CD14-positive monocyte (primary cell): Measurements from ENCODE around the gene INO80B. TPM values are rescaled to one million over a fixed set of nuclear protein-coding genes. Genes with fewer than 3 reads are reported as not detected.
"Not testable (repeated sequence)": the region's sequence is repeated elsewhere in the genome, so short reads cannot be mapped to it uniquely, and the experiment has no call there.

ENCODE experiments used
- DNase-seq, 3 donors: peaks; one replicate each; pipeline ENCODE4 v3.0.0-alpha.2; 2011 to 2022
- H2AFZ ChIP-seq: 2 replicates; pipeline ENCODE4 v1.6.0; 2012; ENCODE audit warnings: mild to moderate bottlenecking, low read depth, low read length, inconsistent platforms; ENCODE audit not compliant: insufficient read depth, poor library complexity, severe bottlenecking
- H3K27ac ChIP-seq, 2 donors: 1 replicate in 1 of 2; 2 replicates in 1 of 2; pipeline ENCODE4 v1.5.1; 2012 to 2013; ENCODE audit warnings: low read length in 2 of 2, control low read depth in 1 of 2, inconsistent platforms in 1 of 2, low read depth in 1 of 2, mild to moderate bottlenecking in 1 of 2
- H3K27me3 ChIP-seq, 2 donors: one replicate each; pipeline versions ENCODE4 v1.6.0 to v1.6.1; 2011 to 2013; ENCODE audit warnings: low read length in 2 of 2; ENCODE audit not compliant: control insufficient read depth in 2 of 2, insufficient read depth in 2 of 2
- H3K36me3 ChIP-seq, 2 donors: replicated peaks in 1 of 2; 1 replicate in 1 of 2; 2 replicates in 1 of 2; pipeline versions ENCODE4 v1.5.1 to v1.6.1; 2012 to 2013; ENCODE audit warnings: low read length in 2 of 2, control low read depth in 1 of 2, inconsistent platforms in 1 of 2, mild to moderate bottlenecking in 1 of 2; ENCODE audit not compliant: insufficient read depth in 2 of 2, control insufficient read depth in 1 of 2
- H3K4me1 ChIP-seq, 2 donors: 1 replicate in 1 of 2; 2 replicates in 1 of 2; pipeline versions ENCODE4 v1.5.1 to v1.6.1; 2012 to 2013; ENCODE audit warnings: low read length in 2 of 2, control low read depth in 1 of 2, inconsistent platforms in 1 of 2, mild to moderate bottlenecking in 1 of 2, moderate library complexity in 1 of 2; ENCODE audit not compliant: insufficient read depth in 2 of 2, control insufficient read depth in 1 of 2
- H3K4me2 ChIP-seq: replicated peaks from 2 replicates; pipeline ENCODE3; 2012; ENCODE audit warnings: low read length, moderate library complexity, mild to moderate bottlenecking; ENCODE audit not compliant: poor library complexity, severe bottlenecking; ENCODE audit errors: extremely low read depth
- H3K4me3 ChIP-seq, 3 experiments: fragments of 200-600 bp in 1 of 3; sonication (generic) in 1 of 3; replicated peaks in 1 of 3; 1 replicate in 2 of 3; 2 replicates in 1 of 3; pipeline ENCODE4 v1.5.1; 2011 to 2013; ENCODE audit warnings: low read length in 3 of 3, mild to moderate bottlenecking in 3 of 3, control low read depth in 2 of 3, low read depth in 2 of 3, inconsistent platforms in 1 of 3, moderate library complexity in 1 of 3
- H3K79me2 ChIP-seq: 2 replicates; pipeline ENCODE4 v1.6.0; 2012; ENCODE audit warnings: mild to moderate bottlenecking, control low read depth, inconsistent platforms, low read length, moderate library complexity; ENCODE audit not compliant: insufficient read depth
- H3K9ac ChIP-seq: 2 replicates; pipeline ENCODE4 v1.6.0; 2017; ENCODE audit warnings: low read length, mild to moderate bottlenecking; ENCODE audit not compliant: insufficient read depth, poor library complexity, severe bottlenecking
- H3K9me3 ChIP-seq, 2 donors: replicated peaks in 1 of 2; 1 replicate in 1 of 2; 2 replicates in 1 of 2; pipeline versions ENCODE4 v1.5.1 to v1.6.1; 2012 to 2013; ENCODE audit warnings: low read length in 2 of 2, control low read depth in 1 of 2; ENCODE audit not compliant: control insufficient read depth in 1 of 2, insufficient read depth in 1 of 2
- H4K20me1 ChIP-seq: 2 replicates; pipeline ENCODE4 v1.6.0; 2012; ENCODE audit warnings: mild to moderate bottlenecking, low read length, control low read depth, moderate library complexity; ENCODE audit not compliant: insufficient read depth
- H3K27ac Mint-ChIP-seq, 7 donors: one replicate each; pipeline ENCODE4 v1.8.0; 2020; ENCODE audit warnings: mild to moderate bottlenecking in 7 of 7, mixed read lengths in 7 of 7, moderate library complexity in 6 of 7, inconsistent platforms in 2 of 7
- H3K27me3 Mint-ChIP-seq, 3 donors: one replicate each; pipeline ENCODE4 v1.8.0; 2021 to 2022; ENCODE audit warnings: low read depth in 3 of 3, mild to moderate bottlenecking in 3 of 3, mixed read lengths in 3 of 3, moderate library complexity in 3 of 3, inconsistent platforms in 1 of 3
- H3K36me3 Mint-ChIP-seq, 2 donors: one replicate each; pipeline ENCODE4 v1.8.0; 2020; ENCODE audit warnings: mixed read lengths in 2 of 2, inconsistent platforms in 1 of 2, mild to moderate bottlenecking in 1 of 2
- H3K4me1 Mint-ChIP-seq: one replicate; pipeline ENCODE4 v1.8.0; 2020; ENCODE audit warnings: mild to moderate bottlenecking, mixed read lengths
- H3K4me3 Mint-ChIP-seq, 2 donors: one replicate each; pipeline ENCODE4 v1.8.0; 2020; ENCODE audit warnings: mild to moderate bottlenecking in 2 of 2, mixed read lengths in 2 of 2, moderate library complexity in 1 of 2
- H3K9me3 Mint-ChIP-seq, 7 donors: one replicate each; pipeline ENCODE4 v1.8.0; 2020 to 2022; ENCODE audit warnings: mixed read lengths in 7 of 7, mild to moderate bottlenecking in 6 of 7, moderate library complexity in 6 of 7, inconsistent platforms in 2 of 7
- CTCF ChIP-seq: fragments of 200-600 bp; IDR thresholded peaks from one replicate; pipeline ENCODE4 v1.8.0; 2022; ENCODE audit warnings: antibody characterized with exemption, mild to moderate bottlenecking
- WGBS: methylation state at CpG from one replicate; pipeline ENCODE4 v1.1.5; 2013; ENCODE audit warnings: missing lambda C conversion rate; ENCODE audit not compliant: insufficient coverage; 5-methylcytosine and 5-hydroxymethylcytosine counted together
- intact Hi-C, 2 donors: fragments of 100-400 bp; cut with micrococcal nuclease; formaldehyde crosslinking; loops; one replicate each; pipeline versions ENCODE4 v1.15.0 to v1.15.1; 2023
- polyA plus RNA-seq, 3 donors: library from polyadenylated mRNA; depleted of rRNA in 1 of 3; unstranded in 2 of 3; stranded (reverse) in 1 of 3; fragments of 300-500 nt in 2 of 3; fragments of >200 nt in 1 of 3; fragmentation: Illumina TruSeq in 2 of 3; gene quantifications; 1 replicate in 2 of 3; 2 replicates in 1 of 3; pipeline ENCODE4 v1.2.3, GENCODE V29; 2012 to 2021

Gene INO80B
- polyA plus RNA-seq, 3 donors = 4.8 to 48.7 (median 4.8) TPM

- Histone ChIP-seq H4K20me1 (no peaks in the 10 kb centered on the region), H3K27me3 (peaks cover 28 to 59% of the 10 kb centered on the region in 2 donors), H3K36me3 (no peaks in the 10 kb centered on the region), H3K4me2 (peak overlapping the region; percentile 75), H3K79me2 (no peaks in the 10 kb centered on the region), H2AFZ (peak overlapping the region; percentile 79), H3K4me3 (peak overlapping the region in 1 of 3 experiments; percentile 69), H3K4me1 (peaks cover 32 to 33% of the 10 kb centered on the region in 2 donors), H3K27ac (no peak overlapping the region), H3K9ac (no peak overlapping the region), H3K9me3 (peaks cover 0 to 19% of the 10 kb centered on the region in 2 donors)
- peaks cover 4 to 5% of the 10 kb centered on the region in 2 donors for H3K36me3 Mint-ChIP-seq
- no peak for DNase-seq
- peaks cover 36% of the 10 kb centered on the region for H3K4me1 Mint-ChIP-seq
- 49% methylated on average over 33 of the region's 33 CpGs for WGBS
- peaks cover 0 to 9% (median 6%) of the 10 kb centered on the region in 7 donors for H3K9me3 Mint-ChIP-seq
- H3K27ac Mint-ChIP-seq = no peak overlapping the region
- H3K4me3 Mint-ChIP-seq = peak overlapping the region; percentile 69 to 92
- no peak for TF ChIP-seq CTCF
- peaks cover 39 to 65% (median 51%) of the 10 kb centered on the region in 3 donors for H3K27me3 Mint-ChIP-seq
- intact Hi-C loops = no loop called here
These were observed 13.7 kb upstream of the INO80B start for GRCh38 chr2:74441170-74441689.

- H2AFZ ChIP-seq = peak within 1 kb of the TSS; percentile 79
- no peak for TF ChIP-seq CTCF
- peaks cover 28 to 59% of the 10 kb centered on the region in 2 donors for H3K27me3 ChIP-seq
- intact Hi-C loops = no loop called here
- Mint-ChIP-seq H3K9me3 (peaks cover 0 to 9% (median 6%) of the 10 kb centered on the region in 7 donors), H3K27ac (no peak within 1 kb of the TSS), H3K27me3 (peaks cover 42 to 69% (median 52%) of the 10 kb centered on the region in 3 donors), H3K4me3 (peak within 1 kb of the TSS; percentile 69 to 92), H3K4me1 (peaks cover 34% of the 10 kb centered on the region), H3K36me3 (peaks cover 4 to 5% of the 10 kb centered on the region in 2 donors)
- H3K4me1 ChIP-seq = peaks cover 30 to 33% of the 10 kb centered on the region in 2 donors
- peak within 1 kb of the TSS in 1 of 3 experiments; percentile 69 for H3K4me3 ChIP-seq
- H3K79me2 ChIP-seq = no peaks in the 10 kb centered on the region
- H3K36me3 ChIP-seq = no peaks in the 10 kb centered on the region
- DNase-seq = no peak
- 9% methylated on average over 66 of the region's 75 CpGs for WGBS
- peak within 1 kb of the TSS; percentile 75 for H3K4me2 ChIP-seq
- no peak within 1 kb of the TSS for H3K27ac ChIP-seq
- peaks cover 0 to 19% of the 10 kb centered on the region in 2 donors for H3K9me3 ChIP-seq
- peak within 1 kb of the TSS; percentile 29 for H3K9ac ChIP-seq
- no peaks in the 10 kb centered on the region for H4K20me1 ChIP-seq
These were observed 13.0 kb upstream of the INO80B start, which contains the start of gene RTKN for GRCh38 chr2:74441690-74442482. Gene RTKN (minus strand): TSS chr2:74441937. CDS start chr2:74441816, 121 bp downstream.

DNA sequence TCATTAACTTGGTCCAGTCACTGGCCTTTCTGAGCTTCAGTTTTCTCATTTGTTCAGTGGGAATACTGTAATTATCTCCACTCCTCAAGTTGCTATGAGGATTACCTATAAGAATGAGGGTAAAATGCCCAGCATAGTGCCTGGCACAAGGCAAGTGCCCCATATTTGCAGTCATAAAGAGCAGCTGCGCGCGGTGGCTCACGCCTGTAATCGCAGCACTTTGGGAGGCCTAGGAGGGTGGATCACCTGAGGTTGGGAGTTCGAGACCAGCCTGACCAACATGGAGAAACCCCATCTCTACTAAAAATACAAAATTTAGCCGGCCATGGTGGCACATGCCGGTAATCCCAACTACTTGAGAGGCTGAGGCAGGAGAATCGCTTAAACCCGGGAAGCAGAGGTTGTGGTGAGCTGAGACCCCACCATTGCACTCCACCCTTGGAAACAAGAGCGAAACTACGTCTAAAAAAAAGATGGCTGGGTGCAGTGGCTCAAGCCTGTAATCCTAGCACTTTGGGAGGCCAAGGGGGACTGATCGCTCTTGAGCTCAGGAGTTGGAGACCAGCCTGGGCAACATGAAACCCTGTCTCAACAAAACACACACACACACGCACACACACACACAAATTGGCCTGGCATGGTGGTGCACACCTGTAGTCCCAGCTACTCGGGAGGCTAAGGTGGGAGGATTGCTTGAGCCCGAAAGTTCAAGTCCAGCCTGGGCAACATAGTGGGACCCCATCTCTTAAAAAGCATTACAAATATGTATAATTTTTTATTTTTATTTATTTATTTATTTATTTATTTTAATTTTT, 12.2 kb upstream of the INO80B start:
- H3K4me1 ChIP-seq = peaks cover 28 to 33% of the 10 kb centered on the region in 2 donors
- peaks cover 28 to 59% of the 10 kb centered on the region in 2 donors for H3K27me3 ChIP-seq
- H4K20me1 ChIP-seq, H3K9ac ChIP-seq, H3K27ac ChIP-seq, intact Hi-C loops, H3K36me3 Mint-ChIP-seq, DNase-seq, H3K27ac Mint-ChIP-seq, H3K9me3 Mint-ChIP-seq, H3K36me3 ChIP-seq, H3K79me2 ChIP-seq: not testable (repeated sequence)
- H2AFZ ChIP-seq = peak overlapping the region; percentile 79
- peak overlapping the region in 1 of 3 experiments; percentile 69 for H3K4me3 ChIP-seq
- WGBS = 96% methylated on average over 6 of the region's 16 CpGs
- Mint-ChIP-seq H3K27me3 (peaks cover 42 to 69% (median 52%) of the 10 kb centered on the region in 3 donors), H3K4me1 (peaks cover 30% of the 10 kb centered on the region), H3K4me3 (peak overlapping the region in 1 of 2 donors; percentile 92)
- H3K4me2 ChIP-seq = peak overlapping the region; percentile 73
- peaks cover 0 to 19% of the 10 kb centered on the region in 2 donors for H3K9me3 ChIP-seq
